Prostate gland (tissue), 2 donors: Measurements from ENCODE around the gene ZNF329.

Source experiments
- POLR2A ChIP-seq: fragments of 450-650 bp; IDR thresholded peaks from one replicate; pipeline ENCODE4 v1.6.1; 2016; ENCODE audit warnings: antibody characterized with exemption, mild to moderate bottlenecking
- TF ChIP-seq, protein P1 (sequence below), 4 experiments: fragments of 200-600 bp in 2 of 4; fragments of 450-650 bp in 2 of 4; sonication (generic) in 2 of 4; IDR thresholded peaks; 1 replicate in 3 of 4; 2 replicates in 1 of 4; pipeline ENCODE4 v1.5.1; 2016 to 2019; ENCODE audit warnings: antibody characterized with exemption in 4 of 4, mild to moderate bottlenecking in 2 of 4, moderate library complexity in 2 of 4

DNA sequence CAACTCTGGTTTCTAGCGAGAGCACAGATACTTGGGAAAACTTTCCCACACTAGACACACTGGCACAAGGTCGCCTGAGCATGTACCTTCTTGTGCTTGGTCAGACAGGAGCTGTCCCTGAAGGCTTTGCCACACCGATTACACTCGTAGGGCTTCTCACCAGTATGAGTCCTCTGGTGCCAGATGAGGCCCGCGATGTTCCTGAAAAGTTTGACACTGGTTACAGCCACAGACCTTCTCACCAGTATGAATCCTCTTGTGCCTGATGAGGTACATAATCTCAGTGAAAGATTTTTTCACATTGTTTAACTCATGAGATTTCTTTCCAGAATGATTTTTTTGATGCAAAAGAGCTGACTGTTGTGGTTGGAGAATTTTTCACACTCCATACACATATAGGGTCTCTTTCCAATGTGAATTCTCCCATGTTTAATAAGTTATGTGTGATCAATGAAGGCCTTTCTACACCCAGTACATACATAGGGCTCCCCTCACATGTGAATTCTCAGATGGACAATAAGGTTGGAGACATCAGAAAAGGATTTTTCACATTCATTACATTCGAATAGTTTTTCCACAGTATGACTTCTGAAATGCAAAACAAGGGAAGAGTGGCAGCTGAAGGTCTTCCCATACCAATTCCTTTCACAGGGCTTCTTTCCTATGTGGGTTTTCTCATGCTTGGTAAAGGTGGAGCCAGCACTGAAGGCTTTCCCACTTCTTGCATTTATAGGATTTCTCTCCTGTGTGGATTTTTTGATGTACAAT, 42.6 kb downstream of the ZNF329 start:
- no peak for TF ChIP-seq POLR2A
- TF ChIP-seq, protein P1, sequence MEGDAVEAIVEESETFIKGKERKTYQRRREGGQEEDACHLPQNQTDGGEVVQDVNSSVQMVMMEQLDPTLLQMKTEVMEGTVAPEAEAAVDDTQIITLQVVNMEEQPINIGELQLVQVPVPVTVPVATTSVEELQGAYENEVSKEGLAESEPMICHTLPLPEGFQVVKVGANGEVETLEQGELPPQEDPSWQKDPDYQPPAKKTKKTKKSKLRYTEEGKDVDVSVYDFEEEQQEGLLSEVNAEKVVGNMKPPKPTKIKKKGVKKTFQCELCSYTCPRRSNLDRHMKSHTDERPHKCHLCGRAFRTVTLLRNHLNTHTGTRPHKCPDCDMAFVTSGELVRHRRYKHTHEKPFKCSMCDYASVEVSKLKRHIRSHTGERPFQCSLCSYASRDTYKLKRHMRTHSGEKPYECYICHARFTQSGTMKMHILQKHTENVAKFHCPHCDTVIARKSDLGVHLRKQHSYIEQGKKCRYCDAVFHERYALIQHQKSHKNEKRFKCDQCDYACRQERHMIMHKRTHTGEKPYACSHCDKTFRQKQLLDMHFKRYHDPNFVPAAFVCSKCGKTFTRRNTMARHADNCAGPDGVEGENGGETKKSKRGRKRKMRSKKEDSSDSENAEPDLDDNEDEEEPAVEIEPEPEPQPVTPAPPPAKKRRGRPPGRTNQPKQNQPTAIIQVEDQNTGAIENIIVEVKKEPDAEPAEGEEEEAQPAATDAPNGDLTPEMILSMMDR (IDR thresholded peaks at IDR 0.05) = no peak
